Activated CD4-positive, alpha-beta memory T cell treated with anti-CD3 and anti-CD28 coated beads for 36 hours (primary cell): ENCODE measurements around the gene RERE. TPM values are rescaled to one million over a fixed set of nuclear protein-coding genes. Genes with fewer than 3 reads are reported as not detected.

Source experiments
- CTCF ChIA-PET: fragments of 350-600 bp; sonication (Branson Sonifier 250); formaldehyde crosslinking; loops from one replicate; lab custom pipeline; 2021; ENCODE audit warnings: antibody characterized with exemption, inconsistent platforms; lab: Charles Lee
- POLR2A ChIA-PET: fragments of 350-600 bp; sonication (Branson Sonifier 250); formaldehyde crosslinking; loops from one replicate; lab custom pipeline; 2021; ENCODE audit warnings: antibody characterized with exemption; lab: Charles Lee
- DNase-seq: peaks from one replicate; pipeline ENCODE4 v3.0.0-alpha.2; 2020
- H3K27ac Mint-ChIP-seq: one replicate; pipeline ENCODE4 v1.8.0; 2021; ENCODE audit warnings: mixed read lengths
- H3K27me3 Mint-ChIP-seq: one replicate; pipeline ENCODE4 v1.8.0; 2021; ENCODE audit warnings: mixed read lengths
- H3K36me3 Mint-ChIP-seq: one replicate; pipeline ENCODE4 v1.8.0; 2021; ENCODE audit warnings: mixed read lengths
- H3K4me1 Mint-ChIP-seq: one replicate; pipeline ENCODE4 v1.8.0; 2021; ENCODE audit warnings: low read depth, mixed read lengths
- H3K4me3 Mint-ChIP-seq: one replicate; pipeline ENCODE4 v1.8.0; 2021; ENCODE audit warnings: mild to moderate bottlenecking, mixed read lengths
- H3K9me3 Mint-ChIP-seq: one replicate; pipeline ENCODE4 v1.8.0; 2021; ENCODE audit warnings: mixed read lengths
- intact Hi-C: fragments of 100-400 bp; cut with micrococcal nuclease; formaldehyde crosslinking; loops from one replicate; pipeline ENCODE4 v1.15.1; 2023
- total RNA-seq, 2 experiments: library from RNA; stranded (reverse); gene quantifications; one replicate each; pipeline ENCODE4 v1.2.3, GENCODE V29; 2021

RERE gene
- total RNA-seq, 2 experiments from 2014 or later, result 45.0 to 50.5 TPM

DNA sequence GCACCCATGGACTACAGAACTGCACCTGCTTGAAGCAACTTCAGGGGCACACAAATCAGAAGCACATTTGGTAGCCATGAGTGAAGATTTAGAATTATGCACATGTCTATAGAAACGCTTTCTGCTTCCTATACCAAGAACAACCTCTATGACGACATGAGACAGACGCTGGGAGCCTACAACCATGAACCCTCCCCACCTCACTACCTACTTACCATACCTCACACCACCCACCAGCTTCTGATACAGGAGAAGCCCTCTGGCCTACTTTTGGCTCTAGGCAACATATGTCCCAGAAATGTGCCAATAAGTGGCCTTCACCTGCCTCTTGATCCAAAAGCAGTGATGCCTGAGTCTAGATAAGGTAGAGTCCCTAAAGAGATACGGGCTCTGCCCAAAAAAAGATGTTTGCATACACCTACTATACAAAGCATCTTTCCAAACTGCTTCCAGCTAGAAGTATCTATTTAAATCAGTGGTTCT lies 441.0 kb downstream of the RERE start:
- Mint-ChIP-seq H3K9me3 (no peaks in the 10 kb centered on the region), H3K4me1 (peaks cover 74% of the 10 kb centered on the region), H3K4me3 (no peak overlapping the region), H3K27ac (no peak overlapping the region), H3K36me3 (peaks cover 6% of the 10 kb centered on the region), H3K27me3 (no peaks in the 10 kb centered on the region)
- no peak for DNase-seq
- POLR2A ChIA-PET, result no interaction called here
- intact Hi-C loops, result no loop called here
- CTCF ChIA-PET, result interaction anchor here (0.5 to 1.3 kb wide), 4 partner anchors 10 to 472 kb away, joined by 3 to 4 read pairs (median 3); no protein-coding TSS in a partner anchor

DNA sequence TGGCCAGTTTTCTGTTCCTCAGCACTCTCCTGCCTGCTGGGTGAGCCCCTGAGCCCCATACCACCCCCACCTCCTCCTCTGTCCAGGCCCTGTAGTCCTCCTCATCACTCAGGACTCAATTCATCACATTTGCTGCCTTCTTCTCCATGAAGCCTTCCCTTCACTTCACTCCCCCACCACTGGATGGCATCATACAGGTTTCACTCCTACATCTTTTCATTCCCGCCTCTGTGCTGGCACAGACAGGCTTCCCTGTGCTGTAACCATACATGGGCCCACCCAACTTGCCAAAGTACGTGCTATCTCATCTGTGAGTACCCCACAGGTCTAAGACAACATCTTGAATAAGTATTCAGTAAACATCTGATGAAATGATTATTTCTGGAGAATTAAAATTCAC lies 442.6 kb downstream of the RERE start:
- Mint-ChIP-seq H3K27ac (peak overlapping the region; percentile 28), H3K27me3 (no peaks in the 10 kb centered on the region), H3K4me1 (peaks cover 74% of the 10 kb centered on the region), H3K9me3 (no peaks in the 10 kb centered on the region), H3K36me3 (peaks cover 3% of the 10 kb centered on the region), H3K4me3 (no peak overlapping the region)
- ChIA-PET POLR2A (no interaction called here), CTCF (no interaction called here)
- intact Hi-C loops, result no loop called here
- peak; percentile 42 for DNase-seq

- H3K4me1 Mint-ChIP-seq, result peaks cover 73% of the 10 kb centered on the region
- peaks cover 3% of the 10 kb centered on the region for H3K36me3 Mint-ChIP-seq
- intact Hi-C loops, result no loop called here
- H3K27ac Mint-ChIP-seq, result peak overlapping the region; percentile 57
- H3K4me3 Mint-ChIP-seq, result no peak overlapping the region
- no peak for DNase-seq
- H3K27me3 Mint-ChIP-seq, result no peaks in the 10 kb centered on the region
- POLR2A ChIA-PET, result interaction anchor here (0.6 kb wide), 1 partner anchor 400 kb away, joined by 3 read pairs; no protein-coding TSS in a partner anchor
- H3K9me3 Mint-ChIP-seq, result no peaks in the 10 kb centered on the region
- CTCF ChIA-PET, result interaction anchor here (0.9 kb wide), 1 partner anchor 57 kb away, joined by 3 read pairs; no protein-coding TSS in a partner anchor
Observed at GRCh38 chr1:8374356-8374755, 443.1 kb downstream of the RERE start.

- intact Hi-C loops, result no loop called here
- no peak overlapping the region for H3K27ac Mint-ChIP-seq
- peaks cover 3% of the 10 kb centered on the region for H3K36me3 Mint-ChIP-seq
- peaks cover 73% of the 10 kb centered on the region for H3K4me1 Mint-ChIP-seq
- POLR2A ChIA-PET, result interaction anchor here (0.6 kb wide), 1 partner anchor 401 kb away, joined by 3 read pairs; no protein-coding TSS in a partner anchor
- H3K27me3 Mint-ChIP-seq, result no peaks in the 10 kb centered on the region
- CTCF ChIA-PET, result interaction anchor here (0.9 kb wide), 1 partner anchor 58 kb away, joined by 3 read pairs; no protein-coding TSS in a partner anchor
- H3K9me3 Mint-ChIP-seq, result no peaks in the 10 kb centered on the region
- DNase-seq, result no peak
- H3K4me3 Mint-ChIP-seq, result no peak overlapping the region
Observed at GRCh38 chr1:8373581-8374241, 443.7 kb downstream of the RERE start.

GRCh38 chr1:8373125-8373524 lies 444.3 kb downstream of the RERE start:
- no peak overlapping the region for H3K4me3 Mint-ChIP-seq
- peaks cover 3% of the 10 kb centered on the region for H3K36me3 Mint-ChIP-seq
- no peaks in the 10 kb centered on the region for H3K27me3 Mint-ChIP-seq
- ChIA-PET POLR2A (no interaction called here), CTCF (no interaction called here)
- H3K9me3 Mint-ChIP-seq, result no peaks in the 10 kb centered on the region
- peaks cover 67% of the 10 kb centered on the region for H3K4me1 Mint-ChIP-seq
- no peak overlapping the region for H3K27ac Mint-ChIP-seq
- DNase-seq, result no peak
- intact Hi-C loops, result no loop called here

- H3K9me3 Mint-ChIP-seq, result no peaks in the 10 kb centered on the region
- CTCF ChIA-PET, result interaction anchor here (1.5 kb wide), 1 partner anchor 356 kb away, joined by 6 read pairs; no protein-coding TSS in a partner anchor
- H3K4me1 Mint-ChIP-seq, result peaks cover 64% of the 10 kb centered on the region
- intact Hi-C loops, result no loop called here
- no peaks in the 10 kb centered on the region for H3K27me3 Mint-ChIP-seq
- peak overlapping the region; percentile 24 for H3K27ac Mint-ChIP-seq
- no peaks in the 10 kb centered on the region for H3K36me3 Mint-ChIP-seq
- POLR2A ChIA-PET, result no interaction called here
- DNase-seq, result no peak
- H3K4me3 Mint-ChIP-seq, result no peak overlapping the region
Observed at GRCh38 chr1:8371372-8371991, 446.0 kb downstream of the RERE start.

- ChIA-PET POLR2A (no interaction called here), CTCF (interaction anchor here (1.5 kb wide), 1 partner anchor 356 kb away, joined by 6 read pairs; no protein-coding TSS in a partner anchor)
- Mint-ChIP-seq H3K9me3 (no peaks in the 10 kb centered on the region), H3K4me1 (peaks cover 59% of the 10 kb centered on the region), H3K27ac (no peak overlapping the region), H3K27me3 (no peaks in the 10 kb centered on the region), H3K4me3 (no peak overlapping the region), H3K36me3 (no peaks in the 10 kb centered on the region)
- no peak for DNase-seq
- intact Hi-C loops, result no loop called here
Observed at GRCh38 chr1:8370905-8371315, 446.5 kb downstream of the RERE start.

GRCh38 chr1:8370046-8370881 lies 447.2 kb downstream of the RERE start:
- DNase-seq, result no peak
- peaks cover 3% of the 10 kb centered on the region for H3K36me3 Mint-ChIP-seq
- no peaks in the 10 kb centered on the region for H3K9me3 Mint-ChIP-seq
- ChIA-PET POLR2A (no interaction called here), CTCF (interaction anchor here (1.5 kb wide), 1 partner anchor 357 kb away, joined by 6 read pairs; no protein-coding TSS in a partner anchor)
- H3K27me3 Mint-ChIP-seq, result no peaks in the 10 kb centered on the region
- peak overlapping the region; percentile 46 for H3K27ac Mint-ChIP-seq
- no peak overlapping the region for H3K4me3 Mint-ChIP-seq
- intact Hi-C loops, result no loop called here
- peaks cover 55% of the 10 kb centered on the region for H3K4me1 Mint-ChIP-seq

DNA sequence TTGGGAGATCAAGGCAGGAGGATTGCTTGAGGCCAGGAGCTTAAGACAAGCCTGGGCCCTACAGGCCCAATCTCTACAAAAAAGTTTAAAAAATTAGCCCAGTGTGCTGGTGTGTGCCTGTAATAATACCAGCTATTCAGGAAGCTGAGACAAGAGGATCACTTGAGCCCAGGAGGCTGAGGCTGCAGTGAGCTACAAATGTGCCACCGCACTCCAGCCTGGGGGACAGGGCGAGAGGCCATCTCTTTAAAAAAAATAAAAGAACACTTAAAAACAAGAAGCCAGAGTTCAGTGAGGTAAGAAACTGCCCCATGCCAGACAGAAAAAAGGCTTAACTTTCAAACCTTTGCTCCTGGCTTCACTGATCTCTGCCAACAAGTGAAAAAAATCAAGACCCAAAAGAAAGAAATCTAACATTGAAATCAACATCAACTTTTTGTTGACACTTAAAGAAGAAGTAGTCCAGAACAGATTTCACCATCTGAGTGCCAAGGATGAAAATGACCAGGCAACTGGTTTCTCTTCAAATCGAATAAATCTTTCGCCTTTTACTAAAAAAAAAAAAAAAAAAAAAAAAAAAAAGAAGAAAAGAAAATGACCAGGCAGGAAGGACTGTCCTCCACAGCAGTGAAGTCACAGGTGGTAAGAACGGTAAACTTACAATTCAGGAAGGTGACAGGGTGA lies 448.3 kb downstream of the RERE start:
- ChIA-PET POLR2A (interaction anchor here (0.6 kb wide), 1 partner anchor 97 kb away, joined by 3 read pairs; no protein-coding TSS in a partner anchor), CTCF (interaction anchor here (1.3 kb wide), 1 partner anchor 357 kb away, joined by 5 read pairs; no protein-coding TSS in a partner anchor)
- no peaks in the 10 kb centered on the region for H3K27me3 Mint-ChIP-seq
- H3K27ac Mint-ChIP-seq, result peak overlapping the region; percentile 28
- peaks cover 8% of the 10 kb centered on the region for H3K36me3 Mint-ChIP-seq
- intact Hi-C loops, result no loop called here
- H3K4me3 Mint-ChIP-seq, result no peak overlapping the region
- DNase-seq, result no peak
- peaks cover 44% of the 10 kb centered on the region for H3K4me1 Mint-ChIP-seq
- H3K9me3 Mint-ChIP-seq, result no peaks in the 10 kb centered on the region

DNA sequence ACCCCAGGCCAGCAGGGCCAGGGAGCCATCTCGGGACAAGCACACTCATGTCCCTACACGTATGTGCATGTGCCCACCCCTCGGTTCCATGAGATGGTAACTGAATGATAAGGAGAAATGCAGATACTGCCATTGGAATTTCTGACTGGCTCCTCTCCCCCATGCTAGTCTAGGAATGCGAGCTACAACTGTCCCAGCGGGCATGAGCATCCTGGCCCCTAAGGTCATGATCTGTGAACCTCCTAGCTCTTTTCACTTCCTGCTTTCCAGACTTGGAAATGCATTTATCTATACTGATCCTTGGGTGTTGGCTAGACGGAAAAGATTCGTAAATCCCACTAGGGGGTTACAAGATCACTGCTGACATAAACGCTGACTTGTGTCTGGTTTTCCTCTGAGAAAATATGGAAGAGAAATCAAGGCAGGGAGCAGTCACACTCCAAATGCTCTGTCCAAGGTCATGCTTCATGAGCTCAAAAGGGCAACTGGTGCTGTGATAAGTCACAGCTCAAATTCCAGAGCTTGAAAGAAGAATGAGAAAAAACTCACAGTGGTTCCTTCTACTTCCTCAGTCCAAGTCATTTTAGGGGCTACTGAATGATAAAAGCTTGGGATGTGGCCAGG lies 449.8 kb downstream of the RERE start:
- Mint-ChIP-seq H3K36me3 (peaks cover 8% of the 10 kb centered on the region), H3K27me3 (no peaks in the 10 kb centered on the region), H3K4me1 (peaks cover 35% of the 10 kb centered on the region), H3K4me3 (no peak overlapping the region), H3K9me3 (no peaks in the 10 kb centered on the region), H3K27ac (peak overlapping the region; percentile 67)
- DNase-seq, result no peak
- POLR2A ChIA-PET, result no interaction called here
- intact Hi-C loops, result no loop called here
- CTCF ChIA-PET, result interaction anchor here (0.6 to 1.5 kb wide), 5 partner anchors 17 to 481 kb away, joined by 3 to 6 read pairs (median 5); no protein-coding TSS in a partner anchor
